Peyer's patch (tissue), 4 donors: ENCODE measurements around the gene LOXHD1.

ENCODE experiments used
- POLR2A ChIP-seq, 2 donors: fragments of 450-650 bp; IDR thresholded peaks; one replicate each; pipeline ENCODE4 v1.5.1; 2017; ENCODE audit warnings: antibody characterized with exemption in 2 of 2, mild to moderate bottlenecking in 2 of 2, moderate library complexity in 2 of 2
- TF ChIP-seq, protein P1 (sequence below), 6 experiments: fragments of 450-650 bp in 4 of 6; fragments of 200-600 bp in 2 of 6; sonication (generic) in 1 of 6; IDR thresholded peaks; one replicate each; pipeline ENCODE4 v1.5.1; 2017 to 2019; ENCODE audit warnings: antibody characterized with exemption in 6 of 6, mild to moderate bottlenecking in 3 of 6, moderate library complexity in 1 of 6

DNA sequence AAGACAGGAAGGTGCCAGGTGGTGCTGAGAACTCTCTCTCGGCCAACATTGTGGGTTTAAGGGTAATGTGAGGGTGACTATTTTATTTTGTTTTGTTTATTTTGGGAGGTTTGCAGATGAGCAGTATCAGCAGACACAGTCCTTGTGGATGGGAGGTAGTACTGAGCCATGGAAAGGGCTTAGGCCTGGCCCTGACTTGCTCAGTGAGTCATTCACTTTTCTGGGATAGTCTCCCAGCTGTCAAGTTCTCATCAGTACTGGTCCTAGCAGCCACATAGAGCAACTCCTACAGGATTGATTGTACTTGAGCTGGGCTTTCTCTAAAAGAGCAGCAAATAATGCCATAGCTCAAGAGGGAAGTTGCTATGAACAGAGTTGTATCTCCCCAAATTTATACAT lies 175.2 kb downstream of the LOXHD1 start:
- no peak for TF ChIP-seq POLR2A (IDR thresholded peaks at IDR 0.05)
- TF ChIP-seq, protein P1, sequence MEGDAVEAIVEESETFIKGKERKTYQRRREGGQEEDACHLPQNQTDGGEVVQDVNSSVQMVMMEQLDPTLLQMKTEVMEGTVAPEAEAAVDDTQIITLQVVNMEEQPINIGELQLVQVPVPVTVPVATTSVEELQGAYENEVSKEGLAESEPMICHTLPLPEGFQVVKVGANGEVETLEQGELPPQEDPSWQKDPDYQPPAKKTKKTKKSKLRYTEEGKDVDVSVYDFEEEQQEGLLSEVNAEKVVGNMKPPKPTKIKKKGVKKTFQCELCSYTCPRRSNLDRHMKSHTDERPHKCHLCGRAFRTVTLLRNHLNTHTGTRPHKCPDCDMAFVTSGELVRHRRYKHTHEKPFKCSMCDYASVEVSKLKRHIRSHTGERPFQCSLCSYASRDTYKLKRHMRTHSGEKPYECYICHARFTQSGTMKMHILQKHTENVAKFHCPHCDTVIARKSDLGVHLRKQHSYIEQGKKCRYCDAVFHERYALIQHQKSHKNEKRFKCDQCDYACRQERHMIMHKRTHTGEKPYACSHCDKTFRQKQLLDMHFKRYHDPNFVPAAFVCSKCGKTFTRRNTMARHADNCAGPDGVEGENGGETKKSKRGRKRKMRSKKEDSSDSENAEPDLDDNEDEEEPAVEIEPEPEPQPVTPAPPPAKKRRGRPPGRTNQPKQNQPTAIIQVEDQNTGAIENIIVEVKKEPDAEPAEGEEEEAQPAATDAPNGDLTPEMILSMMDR (IDR thresholded peaks at IDR 0.05): no peak
